WTC11 (cell line): ENCODE data around the gene IQCK. TPM values are rescaled to one million over a fixed set of nuclear protein-coding genes. Genes with fewer than 3 reads are reported as not detected.

Source experiments
- ATAC-seq: fragments of 200-7000 bp; cut with Tn5 transposase; 2 replicates; pipeline ENCODE4 v1.10.0; 2021; ENCODE audit warnings: mild to moderate bottlenecking, moderate library complexity
- CTCF ChIA-PET: fragments of 300-600 bp; sonication (Branson Sonifier 250); formaldehyde crosslinking; loops from one replicate; lab custom pipeline; 2021; ENCODE audit warnings: antibody characterized with exemption; lab: Charles Lee
- POLR2A ChIA-PET: fragments of 350-600 bp; sonication (Branson Sonifier 250); formaldehyde crosslinking; loops from one replicate; lab custom pipeline; 2021; ENCODE audit warnings: antibody characterized with exemption; lab: Charles Lee
- DNase-seq: peaks from one replicate; pipeline ENCODE4 v3.0.0; 2021; ENCODE audit warnings: low spot score
- H3K27ac Mint-ChIP-seq: 2 replicates; pipeline ENCODE4 v1.8.0; 2021; ENCODE audit warnings: mixed read lengths
- H3K27me3 Mint-ChIP-seq: 2 replicates; pipeline ENCODE4 v1.8.0; 2021; ENCODE audit warnings: low read depth, mild to moderate bottlenecking, moderate library complexity, mixed read lengths
- H3K36me3 Mint-ChIP-seq: 2 replicates; pipeline ENCODE4 v1.8.0; 2021; ENCODE audit warnings: mixed read lengths
- H3K4me1 Mint-ChIP-seq: 2 replicates; pipeline ENCODE4 v1.8.0; 2022; ENCODE audit warnings: mixed read lengths
- H3K4me3 Mint-ChIP-seq: 2 replicates; pipeline ENCODE4 v1.8.0; 2021; ENCODE audit warnings: mild to moderate bottlenecking, moderate library complexity, mixed read lengths
- H3K9me3 Mint-ChIP-seq: 2 replicates; pipeline ENCODE4 v1.8.0; 2021; ENCODE audit warnings: mixed read lengths
- CTCF ChIP-seq: fragments of 200-600 bp; IDR thresholded peaks from 2 replicates; pipeline ENCODE4 v1.8.0; 2022; ENCODE audit warnings: antibody characterized with exemption
- E2F1 ChIP-seq: sonication (generic); formaldehyde crosslinking; IDR thresholded peaks from 2 replicates; pipeline ENCODE4 v1.8.0; 2022; ENCODE audit warnings: mild to moderate bottlenecking, missing genetic modification reagents
- E2F5 ChIP-seq: sonication (generic); formaldehyde crosslinking; IDR thresholded peaks from 2 replicates; pipeline ENCODE4 v1.8.1; 2022; ENCODE audit warnings: mild to moderate bottlenecking, moderate library complexity, missing genetic modification reagents
- EMX1 ChIP-seq: fragments of 250-450 bp; sonication (Bioruptor Pico); IDR thresholded peaks from 2 replicates; pipeline ENCODE4 v1.8.0; 2021; ENCODE audit warnings: mild to moderate bottlenecking
- FOXJ3 ChIP-seq: sonication (generic); formaldehyde crosslinking; IDR thresholded peaks from 2 replicates; pipeline ENCODE4 v1.9.0; 2021; ENCODE audit warnings: missing genetic modification reagents, mild to moderate bottlenecking, borderline replicate concordance
- FOXK1 ChIP-seq: sonication (generic); formaldehyde crosslinking; IDR thresholded peaks from 2 replicates; pipeline ENCODE4 v1.8.0; 2022; ENCODE audit warnings: mild to moderate bottlenecking, moderate library complexity, missing genetic modification reagents
- FOXP1 ChIP-seq: sonication (generic); formaldehyde crosslinking; IDR thresholded peaks from 2 replicates; pipeline ENCODE4 v1.8.0; 2022; ENCODE audit warnings: missing genetic modification reagents, mild to moderate bottlenecking, moderate library complexity, borderline replicate concordance
- GABPB1 ChIP-seq: sonication (generic); formaldehyde crosslinking; IDR thresholded peaks from 2 replicates; pipeline ENCODE4 v1.8.1; 2023; ENCODE audit warnings: mild to moderate bottlenecking, missing genetic modification reagents
- GTF2I ChIP-seq: fragments of 250-450 bp; sonication (Bioruptor Pico); conservative IDR thresholded peaks from 2 replicates; pipeline ENCODE4 v1.4.0; 2021; ENCODE audit warnings: mild to moderate bottlenecking
- JUN ChIP-seq: sonication (generic); formaldehyde crosslinking; IDR thresholded peaks from 2 replicates; pipeline ENCODE4 v1.8.0; 2023; ENCODE audit warnings: mild to moderate bottlenecking, missing genetic modification reagents
- MYBL2 ChIP-seq: sonication (generic); formaldehyde crosslinking; IDR thresholded peaks from 2 replicates; pipeline ENCODE4 v1.8.1; 2023; ENCODE audit warnings: mild to moderate bottlenecking, moderate library complexity, missing genetic modification reagents
- NFYB ChIP-seq: sonication (generic); formaldehyde crosslinking; conservative IDR thresholded peaks from 2 replicates; pipeline ENCODE4 v1.8.0; 2022; ENCODE audit warnings: low read depth, missing genetic modification reagents
- NR1H2 ChIP-seq: sonication (generic); formaldehyde crosslinking; IDR thresholded peaks from 2 replicates; pipeline ENCODE4 v1.9.0; 2021; ENCODE audit warnings: mild to moderate bottlenecking, moderate library complexity, missing genetic modification reagents
- PRDM15 ChIP-seq: sonication (generic); formaldehyde crosslinking; IDR thresholded peaks from 2 replicates; pipeline ENCODE4 v1.8.0; 2022; ENCODE audit warnings: missing genetic modification reagents
- SMAD4 ChIP-seq: sonication (generic); formaldehyde crosslinking; IDR thresholded peaks from 2 replicates; pipeline ENCODE4 v1.8.0; 2022; ENCODE audit warnings: mild to moderate bottlenecking, missing genetic modification reagents
- SOX15 ChIP-seq: fragments of 250-450 bp; sonication (Bioruptor Pico); IDR thresholded peaks from 2 replicates; pipeline ENCODE4 v1.9.0; 2021; ENCODE audit warnings: mild to moderate bottlenecking
- SP1 ChIP-seq: sonication (generic); formaldehyde crosslinking; conservative IDR thresholded peaks from 2 replicates; pipeline ENCODE4 v1.8.1; 2022; ENCODE audit warnings: missing genetic modification reagents
- TEAD1 ChIP-seq: sonication (generic); formaldehyde crosslinking; IDR thresholded peaks from 2 replicates; pipeline ENCODE4 v1.8.0; 2022; ENCODE audit warnings: mild to moderate bottlenecking, missing genetic modification reagents
- TP53 ChIP-seq: sonication (generic); formaldehyde crosslinking; IDR thresholded peaks from 2 replicates; pipeline ENCODE4 v1.8.1; 2023; ENCODE audit warnings: mild to moderate bottlenecking, missing genetic modification reagents
- ZNF263 ChIP-seq: sonication (generic); formaldehyde crosslinking; IDR thresholded peaks from 2 replicates; pipeline ENCODE4 v1.8.1; 2022; ENCODE audit warnings: low read depth, mild to moderate bottlenecking, moderate library complexity, missing genetic modification reagents
- total RNA-seq: library from RNA; stranded (reverse); gene quantifications from 3 replicates; pipeline ENCODE4 v1.2.3, GENCODE V29; 2021
- TF ChIP-seq, protein P1 (sequence below): sonication (generic); formaldehyde crosslinking; IDR thresholded peaks from 2 replicates; pipeline ENCODE4 v1.8.1; 2022; ENCODE audit warnings: low read depth, missing genetic modification reagents, borderline replicate concordance

The IQCK gene
- total RNA-seq, 1 experiment from 2014 or later = 5.8 TPM

DNA sequence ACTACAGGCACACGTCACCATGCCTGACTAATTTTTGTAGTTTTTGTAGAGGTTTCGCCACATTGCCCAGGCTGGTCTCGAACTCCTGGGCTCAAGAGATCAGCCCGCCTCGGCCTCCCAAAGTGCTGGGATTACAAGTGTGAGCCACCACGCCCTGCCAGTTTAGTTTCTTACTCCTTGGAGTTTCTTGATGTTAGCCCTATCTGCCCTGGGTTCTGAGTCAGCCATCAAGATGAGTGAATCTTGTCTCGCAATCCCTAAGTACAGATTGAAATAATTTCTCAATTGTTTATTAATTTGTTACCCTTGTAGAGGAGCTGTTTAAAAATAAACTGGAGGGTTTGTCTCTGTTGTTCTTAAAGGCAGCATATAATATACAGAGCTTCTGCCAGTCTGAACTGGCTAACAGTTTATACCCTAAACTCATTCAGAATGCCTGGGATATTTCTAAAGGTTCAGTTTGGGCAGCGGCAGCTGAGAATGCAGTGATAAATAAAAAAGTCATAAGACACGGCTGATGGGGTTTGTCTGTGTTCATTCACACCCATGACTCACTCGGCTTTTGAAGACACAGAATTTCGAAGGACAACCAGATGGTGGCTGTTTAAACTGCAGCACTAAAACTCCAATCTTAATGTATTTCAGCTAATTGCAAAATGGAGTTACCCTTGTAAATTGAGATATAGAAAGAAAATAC, 127.0 kb downstream of the IQCK start:
- DNase-seq = no peak
- Mint-ChIP-seq H3K9me3 (no peaks in the 10 kb centered on the region), H3K4me1 (peaks cover 7% of the 10 kb centered on the region), H3K36me3 (no peaks in the 10 kb centered on the region), H3K4me3 (no peak overlapping the region), H3K27me3 (no peaks in the 10 kb centered on the region; the same call in 1 of the 2 replicates), H3K27ac (no peak overlapping the region)
- POLR2A ChIA-PET = no interaction called here
- TF ChIP-seq NFYB (CRISPR knock-in tag) = no peak
- TF ChIP-seq FOXK1 (CRISPR knock-in tag) = no peak
- TF ChIP-seq JUN (CRISPR knock-in tag) = no peak
- no peak for TF ChIP-seq E2F5 (CRISPR knock-in tag)
- TF ChIP-seq GABPB1 = no peak
- ATAC-seq = no peak
- CTCF ChIA-PET = no interaction called here

DNA sequence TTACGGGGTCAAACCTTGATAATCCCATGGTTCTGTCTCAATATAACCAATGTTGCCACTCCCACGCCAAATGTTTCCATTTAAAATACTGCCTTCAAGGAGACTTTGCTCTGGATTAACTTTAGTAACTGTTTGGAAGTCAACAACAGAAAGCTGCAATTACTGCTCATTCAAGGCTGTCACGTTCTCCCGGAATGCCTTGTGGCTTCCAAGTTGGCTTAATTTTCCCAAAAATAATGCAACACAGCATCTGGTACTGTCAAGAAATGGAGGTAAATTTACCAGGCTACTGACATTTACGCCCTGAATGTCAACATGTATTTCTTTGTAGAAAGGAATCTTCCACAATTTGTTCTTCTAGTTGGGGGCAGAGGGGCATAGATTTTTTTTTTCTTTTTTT, 128.4 kb downstream of the IQCK start:
- TF ChIP-seq JUN (CRISPR knock-in tag) = no peak
- no peak for TF ChIP-seq E2F1 (CRISPR knock-in tag)
- TF ChIP-seq GTF2I (CRISPR knock-in tag) = no peak
- no peak for TF ChIP-seq FOXP1
- no peak for TF ChIP-seq TEAD1 (CRISPR knock-in tag)
- TF ChIP-seq TP53 (CRISPR knock-in tag) = no peak
- no peak for TF ChIP-seq NFYB (CRISPR knock-in tag)
- TF ChIP-seq NR1H2 = no peak
- no peak for TF ChIP-seq PRDM15 (CRISPR knock-in tag)
- TF ChIP-seq, protein P1, sequence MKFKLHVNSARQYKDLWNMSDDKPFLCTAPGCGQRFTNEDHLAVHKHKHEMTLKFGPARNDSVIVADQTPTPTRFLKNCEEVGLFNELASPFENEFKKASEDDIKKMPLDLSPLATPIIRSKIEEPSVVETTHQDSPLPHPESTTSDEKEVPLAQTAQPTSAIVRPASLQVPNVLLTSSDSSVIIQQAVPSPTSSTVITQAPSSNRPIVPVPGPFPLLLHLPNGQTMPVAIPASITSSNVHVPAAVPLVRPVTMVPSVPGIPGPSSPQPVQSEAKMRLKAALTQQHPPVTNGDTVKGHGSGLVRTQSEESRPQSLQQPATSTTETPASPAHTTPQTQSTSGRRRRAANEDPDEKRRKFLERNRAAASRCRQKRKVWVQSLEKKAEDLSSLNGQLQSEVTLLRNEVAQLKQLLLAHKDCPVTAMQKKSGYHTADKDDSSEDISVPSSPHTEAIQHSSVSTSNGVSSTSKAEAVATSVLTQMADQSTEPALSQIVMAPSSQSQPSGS (CRISPR knock-in tag) = no peak
- TF ChIP-seq CTCF = no peak
- no peak for TF ChIP-seq FOXJ3 (CRISPR knock-in tag)
- no peak for TF ChIP-seq SP1
- TF ChIP-seq ZNF263 (CRISPR knock-in tag) = no peak
- TF ChIP-seq SMAD4 = no peak
- TF ChIP-seq MYBL2 (CRISPR knock-in tag) = no peak
- TF ChIP-seq SOX15 (CRISPR knock-in tag) = no peak
- TF ChIP-seq E2F5 (CRISPR knock-in tag) = no peak
- no peak for TF ChIP-seq EMX1 (CRISPR knock-in tag)
- CTCF ChIA-PET = no interaction called here
- no peaks in the 10 kb centered on the region for H3K36me3 Mint-ChIP-seq
- peaks cover 14% of the 10 kb centered on the region for H3K4me1 Mint-ChIP-seq
- H3K27me3 Mint-ChIP-seq = no peaks in the 10 kb centered on the region; the same call in 1 of the 2 replicates
- ATAC-seq (no peak), DNase-seq (no peak)
- no peak overlapping the region for H3K27ac Mint-ChIP-seq
- H3K4me3 Mint-ChIP-seq = no peak overlapping the region
- no peaks in the 10 kb centered on the region for H3K9me3 Mint-ChIP-seq
- POLR2A ChIA-PET = no interaction called here
